Measurements from ENCODE around the gene PRR36. TPM values are rescaled to one million over a fixed set of nuclear protein-coding genes. Genes with fewer than 3 reads are reported as not detected.

PRR36 gene
- total RNA-seq, 1 experiment from 2014 or later = 21.9 TPM

- TF ChIP-seq E2F1 (CRISPR knock-in tag; IDR thresholded peaks at IDR 0.05) = no peak
- TF ChIP-seq CREM (CRISPR knock-in tag; IDR thresholded peaks at IDR 0.05) = no peak
- no peak for TF ChIP-seq NR2C2 (CRISPR knock-in tag; IDR thresholded peaks at IDR 0.05)
- TF ChIP-seq SP1 (CRISPR knock-in tag; conservative IDR thresholded peaks at IDR 0.05) = no peak
- TF ChIP-seq TEAD1 (CRISPR knock-in tag; IDR thresholded peaks at IDR 0.05) = no peak
- no peak for TF ChIP-seq ZNF138 (CRISPR knock-in tag; conservative IDR thresholded peaks at IDR 0.05)
- TF ChIP-seq ZNF416 (CRISPR knock-in tag; IDR thresholded peaks at IDR 0.05) = no peak
- no peak for TF ChIP-seq SMAD4 (CRISPR knock-in tag; IDR thresholded peaks at IDR 0.05)
- no peak for TF ChIP-seq ATF3 (CRISPR knock-in tag; conservative IDR thresholded peaks at IDR 0.05)
- Mint-ChIP-seq H3K4me1 (no peaks in the 10 kb centered on the region), H3K9me3 (no peaks in the 10 kb centered on the region), H3K27me3 (ENCODE audit: low read depth) (peaks cover 1% of the 10 kb centered on the region), H3K4me3 (no peak overlapping the region), H3K27ac (no peak overlapping the region), H3K36me3 (no peaks in the 10 kb centered on the region)
- no peak for ATAC-seq
- ChIA-PET POLR2A (no interaction called here), CTCF (interaction anchor here (1.2 kb wide), 1 partner anchor 16 kb away, joined by 3 read pairs; no protein-coding TSS in a partner anchor)
- no peak for DNase-seq (ENCODE audit: low spot score)
Measured at GRCh38 chr19:7847664-7848063, 26.5 kb downstream of the PRR36 start.

- ATAC-seq (no peak), DNase-seq (ENCODE audit: low spot score) (no peak)
- Mint-ChIP-seq H3K9me3 (no peaks in the 10 kb centered on the region), H3K4me3 (no peak overlapping the region), H3K36me3 (no peaks in the 10 kb centered on the region), H3K4me1 (no peaks in the 10 kb centered on the region), H3K27ac (no peak overlapping the region), H3K27me3 (ENCODE audit: low read depth) (no peaks in the 10 kb centered on the region; the same call in none of the 2 replicates)
- no peak for TF ChIP-seq ZNF232 (CRISPR knock-in tag; IDR thresholded peaks at IDR 0.05)
- TF ChIP-seq EMX1 (CRISPR knock-in tag; IDR thresholded peaks at IDR 0.05) = no peak
- TF ChIP-seq CBFB (CRISPR knock-in tag; IDR thresholded peaks at IDR 0.05; ENCODE audit: low read depth) = no peak
- no peak for TF ChIP-seq FOXJ3 (CRISPR knock-in tag; IDR thresholded peaks at IDR 0.05; ENCODE audit: borderline replicate concordance)
- TF ChIP-seq ZNF396 (CRISPR knock-in tag; IDR thresholded peaks at IDR 0.05; ENCODE audit: borderline replicate concordance) = no peak
- no peak for TF ChIP-seq ZNF671 (CRISPR knock-in tag; IDR thresholded peaks at IDR 0.05)
- no peak for TF ChIP-seq ZNF138 (CRISPR knock-in tag; conservative IDR thresholded peaks at IDR 0.05)
- TF ChIP-seq ZNF416 (CRISPR knock-in tag; IDR thresholded peaks at IDR 0.05) = no peak
- no peak for TF ChIP-seq MXD4 (CRISPR knock-in tag; IDR thresholded peaks at IDR 0.05; ENCODE audit: borderline replicate concordance)
- no peak for TF ChIP-seq ZBTB43 (CRISPR knock-in tag; IDR thresholded peaks at IDR 0.05)
- no peak for TF ChIP-seq NR3C1 (CRISPR knock-in tag; conservative IDR thresholded peaks at IDR 0.05; ENCODE audit: low read depth)
- TF ChIP-seq HMGXB4 (CRISPR knock-in tag; IDR thresholded peaks at IDR 0.05) = no peak
- no peak for TF ChIP-seq AFF4 (CRISPR knock-in tag; IDR thresholded peaks at IDR 0.05; ENCODE audit: borderline replicate concordance)
- no peak for TF ChIP-seq TP53 (CRISPR knock-in tag; IDR thresholded peaks at IDR 0.05)
- TF ChIP-seq JUN (CRISPR knock-in tag; IDR thresholded peaks at IDR 0.05) = no peak
- TF ChIP-seq ZNF512 (CRISPR knock-in tag; IDR thresholded peaks at IDR 0.05; ENCODE audit: borderline replicate concordance) = no peak
- TF ChIP-seq TEAD4 (CRISPR knock-in tag; IDR thresholded peaks at IDR 0.05) = no peak
- no peak for TF ChIP-seq CTCF (IDR thresholded peaks at IDR 0.05)
- no peak for TF ChIP-seq TEAD1 (CRISPR knock-in tag; IDR thresholded peaks at IDR 0.05)
- CTCF ChIA-PET = interaction anchor here (0.9 kb wide), 1 partner anchor 205 kb away, joined by 3 read pairs; no protein-coding TSS in a partner anchor
- POLR2A ChIA-PET = no interaction called here
Measured at GRCh38 chr19:7846155-7846646, 28.0 kb downstream of the PRR36 start.
